HepG2 (cell line): ENCODE results near the gene AMER2. TPM values are rescaled to one million over a fixed set of nuclear protein-coding genes. Genes with fewer than 3 reads are reported as not detected.

Experiments used
- ATAC-seq: fragments of 200-7000 bp; cut with Tn5 transposase; 3 replicates; pipeline ENCODE4 v1.9.1; 2020; ENCODE audit warnings: mild to moderate bottlenecking, moderate library complexity
- BruUV-seq: library from RNA; stranded (reverse); fragments of 400-500 nt; replicated peaks from 2 replicates; lab custom pipeline; 2021; lab: Mats Ljungman, UMichigan
- CTCF ChIA-PET: fragments of 300-600 bp; formaldehyde crosslinking; extraction: SDS; loops from one replicate; lab custom pipeline; 2021; ENCODE audit warnings: low total read pairs, inconsistent platforms, low intra/inter-chr PET ratio; lab: Yijun Ruan, JAX
- POLR2A ChIA-PET: fragments of 350-600 bp; sonication (Branson Sonifier 250); formaldehyde crosslinking; loops from one replicate; lab custom pipeline; 2020; ENCODE audit warnings: antibody characterized with exemption, inconsistent platforms; lab: Yijun Ruan, JAX
- DNase-seq: peaks from one replicate; pipeline ENCODE4 v3.0.0-alpha.2; 2015; ENCODE audit warnings: low spot score
- FAIRE-seq: peaks from 3 replicates; lab custom pipeline; 2011; peaks lifted over from hg19 to GRCh38; lab: Jason Lieb, UNC
- H2AFZ ChIP-seq: one replicate; pipeline ENCODE4 v1.6.1; 2011; ENCODE audit warnings: low read length, inconsistent platforms
- H3K27ac ChIP-seq: fragments of 300-600 bp; 3 replicates; pipeline ENCODE4 v1.8.0; 2011; ENCODE audit warnings: mixed run types, mild to moderate bottlenecking, mixed read lengths, low read length, inconsistent platforms; ENCODE audit not compliant: insufficient read depth; ENCODE audit errors: extremely low read length
- H3K27me3 ChIP-seq, 2 experiments: fragments of 200-600 bp in 1 of 2; 2 replicates in 1 of 2; 3 replicates in 1 of 2; pipeline versions ENCODE4 v1.6.0 to v1.8.0; 2011; ENCODE audit warnings: low read length in 2 of 2, mild to moderate bottlenecking in 2 of 2, moderate library complexity in 2 of 2, inconsistent platforms in 1 of 2; ENCODE audit not compliant: insufficient read depth in 2 of 2, control insufficient read depth in 1 of 2
- H3K36me3 ChIP-seq, 2 experiments: fragments of 200-600 bp in 1 of 2; replicated peaks in 1 of 2; 2 replicates in 1 of 2; 3 replicates in 1 of 2; pipeline versions ENCODE4 v1.5.1 to v1.8.0; 2011; ENCODE audit warnings: low read length in 2 of 2, inconsistent platforms in 1 of 2; ENCODE audit not compliant: insufficient read depth in 2 of 2, control insufficient read depth in 1 of 2
- H3K4me1 ChIP-seq: 2 replicates; pipeline ENCODE4 v1.5.1; 2012; ENCODE audit warnings: low read length, inconsistent platforms; ENCODE audit not compliant: insufficient read depth
- H3K4me2 ChIP-seq: 2 replicates; pipeline ENCODE4 v1.6.0; 2011; ENCODE audit warnings: low read depth, low read length, inconsistent platforms
- H3K4me3 ChIP-seq, 3 experiments: fragments of 200-600 bp in 1 of 3; sonication (generic), shearing (Covaris generic) in 1 of 3; replicated peaks in 1 of 3; 2 replicates each; pipeline ENCODE4 v1.5.1; 2011 to 2016; ENCODE audit warnings: low read length in 3 of 3, inconsistent platforms in 2 of 3, low read depth in 2 of 3, mild to moderate bottlenecking in 2 of 3, control low read depth in 1 of 3, mixed read lengths in 1 of 3; ENCODE audit not compliant: insufficient read depth in 1 of 3
- H3K79me2 ChIP-seq: one replicate; pipeline ENCODE4 v1.6.1; 2011; ENCODE audit warnings: low read length, inconsistent platforms; ENCODE audit not compliant: insufficient read depth
- H3K9ac ChIP-seq: 2 replicates; pipeline ENCODE4 v1.6.0; 2011; ENCODE audit warnings: mild to moderate bottlenecking, low read depth, low read length, inconsistent platforms; ENCODE audit not compliant: insufficient read depth
- H3K9me3 ChIP-seq: 2 replicates; pipeline ENCODE4 v1.5.1; 2012; ENCODE audit warnings: mild to moderate bottlenecking, low read length
- H4K20me1 ChIP-seq: 2 replicates; pipeline ENCODE4 v1.6.0; 2011; ENCODE audit warnings: inconsistent platforms, mild to moderate bottlenecking, low read length, moderate library complexity; ENCODE audit not compliant: insufficient read depth
- CREB3 ChIP-seq: sonication (generic); formaldehyde crosslinking; IDR thresholded peaks from 2 replicates; pipeline ENCODE4 v1.5.0; 2020; ENCODE audit warnings: missing genetic modification reagents
- DDIT3 ChIP-seq: sonication (generic); formaldehyde crosslinking; IDR thresholded peaks from 2 replicates; pipeline ENCODE4 v1.4.0; 2020; ENCODE audit warnings: mild to moderate bottlenecking, missing genetic modification reagents
- MEIS2 ChIP-seq: sonication (generic); formaldehyde crosslinking; IDR thresholded peaks from 2 replicates; pipeline ENCODE4 v1.9.0; 2021; ENCODE audit warnings: mild to moderate bottlenecking, missing genetic modification reagents
- MTA1 ChIP-seq: sonication (generic); formaldehyde crosslinking; IDR thresholded peaks from 2 replicates; pipeline ENCODE4 v1.4.0; 2020; ENCODE audit warnings: missing genetic modification reagents, mild to moderate bottlenecking, borderline replicate concordance
- NFE2L1 ChIP-seq: sonication (generic); formaldehyde crosslinking; IDR thresholded peaks from 2 replicates; pipeline ENCODE4 v1.4.0; 2020; ENCODE audit warnings: missing genetic modification reagents, mild to moderate bottlenecking, borderline replicate concordance
- ONECUT2 ChIP-seq: sonication (generic); formaldehyde crosslinking; IDR thresholded peaks from 2 replicates; pipeline ENCODE4 v1.4.0; 2020; ENCODE audit warnings: missing genetic modification reagents
- SALL1 ChIP-seq: sonication (generic); formaldehyde crosslinking; IDR thresholded peaks from 2 replicates; pipeline ENCODE4 v1.8.0; 2022; ENCODE audit warnings: mild to moderate bottlenecking, missing genetic modification reagents
- SMARCE1 ChIP-seq: fragments of 450-650 bp; IDR thresholded peaks from 2 replicates; pipeline ENCODE4 v1.6.1; 2017; ENCODE audit warnings: borderline replicate concordance
- USF2 ChIP-seq, 2 experiments: sonication (generic) in 1 of 2; formaldehyde crosslinking in 1 of 2; IDR thresholded peaks; 2 replicates each; pipeline versions ENCODE4 v1.5.1 to v1.6.1; 2011 to 2020; ENCODE audit warnings: borderline replicate concordance in 1 of 2, low read depth in 1 of 2, low read length in 1 of 2, mild to moderate bottlenecking in 1 of 2, missing genetic modification reagents in 1 of 2, moderate library complexity in 1 of 2
- ZBTB10 ChIP-seq: sonication (generic); formaldehyde crosslinking; IDR thresholded peaks from 2 replicates; pipeline ENCODE4 v1.4.0; 2020; ENCODE audit warnings: missing genetic modification reagents, borderline replicate concordance
- ZBTB8A ChIP-seq: sonication (generic); formaldehyde crosslinking; IDR thresholded peaks from 2 replicates; pipeline ENCODE4 v1.4.0; 2020; ENCODE audit warnings: mild to moderate bottlenecking, low read depth, missing genetic modification reagents, borderline replicate concordance
- ZNF251 ChIP-seq: sonication (generic); formaldehyde crosslinking; IDR thresholded peaks from 2 replicates; pipeline ENCODE4 v1.9.0; 2021; ENCODE audit warnings: mild to moderate bottlenecking, missing genetic modification reagents
- ZNF350 ChIP-seq: sonication (generic); formaldehyde crosslinking; IDR thresholded peaks from 2 replicates; pipeline ENCODE4 v1.4.0; 2020; ENCODE audit warnings: mild to moderate bottlenecking, low read depth, missing genetic modification reagents, borderline replicate concordance
- ZNF549 ChIP-seq: sonication (generic); formaldehyde crosslinking; IDR thresholded peaks from 2 replicates; pipeline ENCODE4 v1.5.0; 2020; ENCODE audit warnings: missing genetic modification reagents
- ZNF589 ChIP-seq: sonication (generic); formaldehyde crosslinking; conservative IDR thresholded peaks from 2 replicates; pipeline ENCODE4 v1.8.0; 2022; ENCODE audit warnings: mild to moderate bottlenecking, moderate library complexity, missing genetic modification reagents
- ZNF660 ChIP-seq: sonication (generic); formaldehyde crosslinking; IDR thresholded peaks from 2 replicates; pipeline ENCODE4 v1.5.1; 2020; ENCODE audit warnings: mild to moderate bottlenecking, low read depth, missing genetic modification reagents, borderline replicate concordance
- ZNF672 ChIP-seq: sonication (generic); formaldehyde crosslinking; IDR thresholded peaks from 2 replicates; pipeline ENCODE4 v1.8.1; 2022; ENCODE audit warnings: missing genetic modification reagents
- ZNF703 ChIP-seq: sonication (generic); formaldehyde crosslinking; IDR thresholded peaks from 2 replicates; pipeline ENCODE4 v1.5.1; 2020; ENCODE audit warnings: missing genetic modification reagents, mild to moderate bottlenecking, moderate library complexity, borderline replicate concordance
- WGBS: methylation state at CpG from one replicate; pipeline ENCODE4 v1.1.6; 2017; ENCODE audit warnings: low lambda C conversion rate; 5-methylcytosine and 5-hydroxymethylcytosine counted together
- in situ Hi-C: cut with HindIII; loops from 2 replicates; pipeline ENCODE4 v1.10.0; 2017; ENCODE audit warnings: low pct_unique_long_range_greater_than_20kb; ENCODE audit not compliant: extremely low pct_ligation_motif_present
- intact Hi-C: fragments of 100-400 bp; cut with micrococcal nuclease; formaldehyde crosslinking; loops from one replicate; pipeline ENCODE4 v1.10.0; 2022; ENCODE audit not compliant: unreplicated experiment
- polyA plus RNA-seq, 8 experiments: library from polyadenylated mRNA; depleted of rRNA in 3 of 8; stranded (reverse) in 7 of 8; unstranded in 1 of 8; fragments of >200 nt; fragmentation: Illumina TruSeq in 4 of 8; extraction: Trizol in 4 of 8; gene quantifications; 2 replicates each; pipeline versions ENCODE4 v1.2.1 to v1.2.3, GENCODE V29; 2011 to 2016; ENCODE audit warnings: low read depth in 4 of 8, missing spikeins in 1 of 8, mixed read lengths in 1 of 8; ENCODE audit not compliant: insufficient read depth in 1 of 8
- total RNA-seq, 5 experiments: library from RNA; depleted of rRNA; stranded (reverse); fragments of >200 nt; fragmentation: Illumina TruSeq; extraction: Trizol; gene quantifications; 2 replicates each; pipeline ENCODE4 v1.2.3, GENCODE V29; 2016; ENCODE audit warnings: low read depth in 1 of 5

Gene AMER2
- total and polyA plus RNA-seq, 2 of the 13 experiments (the other 11 are each of a cell fraction or from before 2014, with no cell fraction given): not detected

GRCh38 chr13:25143706-25144105 lies 28.4 kb downstream of the AMER2 start:
- ChIA-PET CTCF (no interaction called here), POLR2A (no interaction called here)
- Histone ChIP-seq H2AFZ (no peak overlapping the region), H3K4me3 (no peak overlapping the region), H4K20me1 (no peaks in the 10 kb centered on the region), H3K9ac (no peak overlapping the region), H3K27me3 (peaks cover 0 to 2% of the 10 kb centered on the region in 2 experiments; a peak in 2 of 5 replicates), H3K4me2 (no peak overlapping the region), H3K36me3 (no peaks in the 10 kb centered on the region), H3K9me3 (peaks cover 5% of the 10 kb centered on the region; the same call in 1 of the 2 replicates), H3K4me1 (no peaks in the 10 kb centered on the region), H3K27ac (no peak overlapping the region), H3K79me2 (no peaks in the 10 kb centered on the region)
- FAIRE-seq (no peak), DNase-seq (no peak), ATAC-seq (no peak)
- no peak for TF ChIP-seq DDIT3 (CRISPR knock-in tag)
- TF ChIP-seq MTA1 (CRISPR knock-in tag): no peak
- TF ChIP-seq MEIS2 (CRISPR knock-in tag): no peak
- TF ChIP-seq ZNF672: no peak
- TF ChIP-seq CREB3: no peak
- TF ChIP-seq NFE2L1 (CRISPR knock-in tag): no peak
- TF ChIP-seq SALL1: no peak
- TF ChIP-seq ZNF703: no peak
- no peak for TF ChIP-seq SMARCE1
- TF ChIP-seq ZBTB10: no peak
- no peak for TF ChIP-seq ONECUT2 (CRISPR knock-in tag)
- TF ChIP-seq ZNF549 (CRISPR knock-in tag): no peak
- no peak for TF ChIP-seq ZNF589 (CRISPR knock-in tag)
- no peak for TF ChIP-seq ZNF251 (CRISPR knock-in tag)
- TF ChIP-seq ZNF660 (CRISPR knock-in tag): no peak
- TF ChIP-seq ZBTB8A (CRISPR knock-in tag): no peak
- TF ChIP-seq USF2 (IDR thresholded peaks at IDR 0.05; ENCODE audit: low read depth, low read length): no peak
- TF ChIP-seq USF2 (CRISPR knock-in tag; IDR thresholded peaks at IDR 0.05; ENCODE audit: borderline replicate concordance): no peak
- no peak for TF ChIP-seq ZNF350 (CRISPR knock-in tag)
- 33% methylated on average over 7 of the region's 7 CpGs for WGBS
- in situ Hi-C loops: no loop called here
- BruUV-seq: no TSS peak
- intact Hi-C loops: no loop called here
